ENCODE data around the gene KRTAP10-12.

Gene KRTAP10-12

GRCh38 chr21:44711327-44712202 is 14.6 kb downstream of the KRTAP10-12 start, which contains the start of gene TSPEAR:
Gene TSPEAR, minus strand, starts transcription at chr21:44711572. Its CDS starts 58 bp downstream, at chr21:44711514.
- no peak for ATAC-seq
- TF ChIP-seq TCF4 (CRISPR knock-in tag; IDR thresholded peaks at IDR 0.05; ENCODE audit: borderline replicate concordance) (no peak), SNAI2 (CRISPR knock-in tag; IDR thresholded peaks at IDR 0.05) (no peak)

- TF ChIP-seq RARB (CRISPR knock-in tag; IDR thresholded peaks at IDR 0.05) (no peak), GLIS3 (CRISPR knock-in tag; IDR thresholded peaks at IDR 0.05) (no peak)
These were observed 15.4 kb downstream of the KRTAP10-12 start for GRCh38 chr21:44712203-44713028.

DNA sequence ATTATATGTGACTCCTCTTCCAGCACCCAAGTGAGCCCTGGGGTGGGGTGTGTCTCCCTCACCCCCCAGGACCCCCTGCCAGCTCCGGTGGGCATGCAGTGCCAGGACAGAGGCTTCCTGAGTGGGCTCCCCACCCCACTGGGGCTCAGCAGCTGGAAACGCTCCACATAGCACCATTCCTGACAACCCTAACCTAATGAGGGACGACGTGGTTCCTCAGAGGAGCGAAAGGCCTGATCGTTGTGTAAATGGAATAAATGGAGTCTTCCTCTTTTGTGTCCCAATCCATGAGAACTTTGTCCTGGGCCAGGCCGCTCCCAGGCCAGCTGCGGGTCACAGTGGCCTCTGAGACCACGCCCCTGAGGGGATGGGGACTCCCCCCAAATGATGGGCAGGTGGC is 16.2 kb downstream of the KRTAP10-12 start:
- ATAC-seq = no peak
- TF ChIP-seq SNAI2 (CRISPR knock-in tag; IDR thresholded peaks at IDR 0.05) (no peak), OSR1 (CRISPR knock-in tag; IDR thresholded peaks at IDR 0.05) (no peak), CSDC2 (CRISPR knock-in tag; IDR thresholded peaks at IDR 0.05) (no peak), RARB (CRISPR knock-in tag; IDR thresholded peaks at IDR 0.05) (no peak), PPARA (CRISPR knock-in tag; IDR thresholded peaks at IDR 0.05; ENCODE audit: borderline replicate concordance) (no peak), ESRRG (CRISPR knock-in tag; IDR thresholded peaks at IDR 0.05) (no peak), GLIS3 (CRISPR knock-in tag; IDR thresholded peaks at IDR 0.05) (no peak), PATZ1 (CRISPR knock-in tag; IDR thresholded peaks at IDR 0.05; ENCODE audit: borderline replicate concordance) (no peak), ZFP3 (CRISPR knock-in tag; IDR thresholded peaks at IDR 0.05) (no peak), ZFP30 (CRISPR knock-in tag; IDR thresholded peaks at IDR 0.05) (no peak), ZNF565 (CRISPR knock-in tag; conservative IDR thresholded peaks at IDR 0.05; ENCODE audit: low read depth) (no peak), ISL1 (CRISPR knock-in tag; IDR thresholded peaks at IDR 0.05) (no peak)
- TF ChIP-seq, protein P1, sequence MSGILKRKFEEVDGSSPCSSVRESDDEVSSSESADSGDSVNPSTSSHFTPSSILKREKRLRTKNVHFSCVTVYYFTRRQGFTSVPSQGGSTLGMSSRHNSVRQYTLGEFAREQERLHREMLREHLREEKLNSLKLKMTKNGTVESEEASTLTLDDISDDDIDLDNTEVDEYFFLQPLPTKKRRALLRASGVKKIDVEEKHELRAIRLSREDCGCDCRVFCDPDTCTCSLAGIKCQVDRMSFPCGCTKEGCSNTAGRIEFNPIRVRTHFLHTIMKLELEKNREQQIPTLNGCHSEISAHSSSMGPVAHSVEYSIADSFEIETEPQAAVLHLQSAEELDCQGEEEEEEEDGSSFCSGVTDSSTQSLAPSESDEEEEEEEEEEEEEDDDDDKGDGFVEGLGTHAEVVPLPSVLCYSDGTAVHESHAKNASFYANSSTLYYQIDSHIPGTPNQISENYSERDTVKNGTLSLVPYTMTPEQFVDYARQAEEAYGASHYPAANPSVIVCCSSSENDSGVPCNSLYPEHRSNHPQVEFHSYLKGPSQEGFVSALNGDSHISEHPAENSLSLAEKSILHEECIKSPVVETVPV (CRISPR knock-in tag; IDR thresholded peaks at IDR 0.05) = no peak
- TF ChIP-seq, protein P2, sequence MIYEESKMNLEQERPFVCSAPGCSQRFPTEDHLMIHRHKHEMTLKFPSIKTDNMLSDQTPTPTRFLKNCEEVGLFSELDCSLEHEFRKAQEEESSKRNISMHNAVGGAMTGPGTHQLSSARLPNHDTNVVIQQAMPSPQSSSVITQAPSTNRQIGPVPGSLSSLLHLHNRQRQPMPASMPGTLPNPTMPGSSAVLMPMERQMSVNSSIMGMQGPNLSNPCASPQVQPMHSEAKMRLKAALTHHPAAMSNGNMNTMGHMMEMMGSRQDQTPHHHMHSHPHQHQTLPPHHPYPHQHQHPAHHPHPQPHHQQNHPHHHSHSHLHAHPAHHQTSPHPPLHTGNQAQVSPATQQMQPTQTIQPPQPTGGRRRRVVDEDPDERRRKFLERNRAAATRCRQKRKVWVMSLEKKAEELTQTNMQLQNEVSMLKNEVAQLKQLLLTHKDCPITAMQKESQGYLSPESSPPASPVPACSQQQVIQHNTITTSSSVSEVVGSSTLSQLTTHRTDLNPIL (CRISPR knock-in tag; IDR thresholded peaks at IDR 0.05; ENCODE audit: low read depth) = no peak

More at GRCh38 chr21:44712203-44713028, 15.4 kb downstream of the KRTAP10-12 start:
- no peak for ATAC-seq

DNA sequence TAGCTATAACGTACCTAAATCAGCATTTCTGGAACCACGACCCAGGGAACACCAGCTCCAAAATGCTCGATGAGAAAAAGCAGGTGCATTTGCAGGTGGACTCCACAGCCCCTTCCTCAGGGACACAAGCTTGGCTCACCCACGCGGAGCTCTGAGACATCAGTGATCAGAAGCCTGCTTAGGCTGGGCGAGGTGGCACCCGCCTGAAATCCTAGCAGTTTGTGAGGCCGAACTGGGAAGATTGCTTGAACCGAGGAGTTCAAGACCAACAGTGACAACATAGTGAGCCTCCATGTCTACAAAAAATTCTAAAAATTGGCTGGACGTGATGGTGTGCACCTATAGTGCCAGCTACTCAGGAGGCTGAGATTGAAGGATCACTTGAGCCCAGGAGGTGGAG is 16.9 kb downstream of the KRTAP10-12 start:
- no peak for ATAC-seq

More for the DNA sequence above, 16.9 kb downstream of the KRTAP10-12 start:
- TF ChIP-seq PPARA (CRISPR knock-in tag; IDR thresholded peaks at IDR 0.05; ENCODE audit: borderline replicate concordance) (no peak), ZFP30 (CRISPR knock-in tag; IDR thresholded peaks at IDR 0.05) (no peak), TCF4 (CRISPR knock-in tag; IDR thresholded peaks at IDR 0.05; ENCODE audit: borderline replicate concordance) (no peak), ZNF8 (CRISPR knock-in tag; IDR thresholded peaks at IDR 0.05) (no peak), ISL1 (CRISPR knock-in tag; IDR thresholded peaks at IDR 0.05) (no peak), ZFP3 (CRISPR knock-in tag; IDR thresholded peaks at IDR 0.05) (no peak), RARB (CRISPR knock-in tag; IDR thresholded peaks at IDR 0.05) (no peak), ESRRG (CRISPR knock-in tag; IDR thresholded peaks at IDR 0.05) (no peak), OSR1 (CRISPR knock-in tag; IDR thresholded peaks at IDR 0.05) (no peak), ZNF565 (CRISPR knock-in tag; conservative IDR thresholded peaks at IDR 0.05; ENCODE audit: low read depth) (no peak), ZC3H10 (CRISPR knock-in tag; IDR thresholded peaks at IDR 0.05) (no peak)
- TF ChIP-seq, protein P2 (CRISPR knock-in tag; IDR thresholded peaks at IDR 0.05; ENCODE audit: low read depth) = no peak

All from SK-N-SH treated with all-trans-retinoic acid at 6 μM for 48 hours (cell line).